AG10803 (cell line): ENCODE data around the gene EME1.

ENCODE experiments used
- DNase-seq: peaks from one replicate; pipeline ENCODE4 v3.0.0; 2010; ENCODE audit warnings: low read depth
- H3K4me3 ChIP-seq: 2 replicates; pipeline ENCODE4 v1.5.1; 2011; ENCODE audit warnings: mild to moderate bottlenecking, low read length, control low read depth
- TF ChIP-seq, protein P1 (sequence below): conservative IDR thresholded peaks from 2 replicates; pipeline ENCODE4 v1.5.1; 2011; ENCODE audit warnings: mild to moderate bottlenecking, low read length, control low read depth, inconsistent platforms

EME1 gene

GRCh38 chr17:50345432-50346312 is 27.4 kb upstream of the EME1 start, which contains the start of gene XYLT2:
TSS of gene XYLT2 (plus strand) at chr17:50346126. CDS start at chr17:50346141, 15 bp downstream.
- TF ChIP-seq, protein P1, sequence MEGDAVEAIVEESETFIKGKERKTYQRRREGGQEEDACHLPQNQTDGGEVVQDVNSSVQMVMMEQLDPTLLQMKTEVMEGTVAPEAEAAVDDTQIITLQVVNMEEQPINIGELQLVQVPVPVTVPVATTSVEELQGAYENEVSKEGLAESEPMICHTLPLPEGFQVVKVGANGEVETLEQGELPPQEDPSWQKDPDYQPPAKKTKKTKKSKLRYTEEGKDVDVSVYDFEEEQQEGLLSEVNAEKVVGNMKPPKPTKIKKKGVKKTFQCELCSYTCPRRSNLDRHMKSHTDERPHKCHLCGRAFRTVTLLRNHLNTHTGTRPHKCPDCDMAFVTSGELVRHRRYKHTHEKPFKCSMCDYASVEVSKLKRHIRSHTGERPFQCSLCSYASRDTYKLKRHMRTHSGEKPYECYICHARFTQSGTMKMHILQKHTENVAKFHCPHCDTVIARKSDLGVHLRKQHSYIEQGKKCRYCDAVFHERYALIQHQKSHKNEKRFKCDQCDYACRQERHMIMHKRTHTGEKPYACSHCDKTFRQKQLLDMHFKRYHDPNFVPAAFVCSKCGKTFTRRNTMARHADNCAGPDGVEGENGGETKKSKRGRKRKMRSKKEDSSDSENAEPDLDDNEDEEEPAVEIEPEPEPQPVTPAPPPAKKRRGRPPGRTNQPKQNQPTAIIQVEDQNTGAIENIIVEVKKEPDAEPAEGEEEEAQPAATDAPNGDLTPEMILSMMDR, result no peak
- peak within 1 kb of the TSS; percentile 87 for H3K4me3 ChIP-seq
- DNase-seq, result peak; percentile 83

- DNase-seq, result peak; percentile 16
- peak overlapping the region; percentile 87 for H3K4me3 ChIP-seq
- TF ChIP-seq, protein P1, result no peak
Measured at GRCh38 chr17:50346313-50347116, 26.5 kb upstream of the EME1 start.

DNA sequence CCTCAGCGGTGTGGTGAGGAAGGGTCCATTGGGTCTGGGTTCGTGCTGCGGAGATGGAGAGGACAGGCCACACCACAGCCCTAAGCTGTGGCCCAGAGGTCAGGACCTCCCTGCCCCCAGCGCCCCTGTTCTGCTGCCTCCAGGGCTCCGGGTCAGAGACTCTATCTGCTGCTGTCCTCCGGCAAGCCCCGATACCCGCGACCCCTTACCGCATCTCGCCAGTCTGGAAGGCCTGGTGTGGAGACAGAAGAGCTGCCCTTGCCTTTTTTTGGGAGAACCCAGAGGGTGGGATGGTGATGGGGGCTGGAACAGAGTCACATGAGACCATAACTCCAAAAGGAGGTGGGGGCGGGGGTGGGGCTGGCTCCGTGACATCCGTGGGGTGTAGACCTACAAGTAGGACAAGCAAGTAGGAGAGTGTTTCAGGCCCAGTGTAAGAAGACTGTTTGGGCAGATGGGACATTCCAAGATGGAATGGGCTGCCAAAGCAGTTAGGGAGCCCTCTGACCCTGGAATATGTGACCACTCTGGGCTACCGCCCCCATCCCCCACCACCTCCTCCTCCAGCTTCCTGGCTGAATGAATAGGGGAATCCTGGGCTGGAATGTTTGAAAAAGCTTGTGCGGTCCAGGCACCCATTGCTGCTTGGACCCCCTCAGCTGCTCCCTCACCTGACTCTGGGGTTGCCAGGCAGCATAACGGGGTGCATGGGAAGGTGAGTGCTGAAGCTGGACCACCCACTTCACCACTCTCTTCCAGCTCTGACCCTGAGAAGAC is 25.7 kb upstream of the EME1 start:
- no peak for DNase-seq
- TF ChIP-seq, protein P1, result no peak
- peak overlapping the region; percentile 87 for H3K4me3 ChIP-seq

DNA sequence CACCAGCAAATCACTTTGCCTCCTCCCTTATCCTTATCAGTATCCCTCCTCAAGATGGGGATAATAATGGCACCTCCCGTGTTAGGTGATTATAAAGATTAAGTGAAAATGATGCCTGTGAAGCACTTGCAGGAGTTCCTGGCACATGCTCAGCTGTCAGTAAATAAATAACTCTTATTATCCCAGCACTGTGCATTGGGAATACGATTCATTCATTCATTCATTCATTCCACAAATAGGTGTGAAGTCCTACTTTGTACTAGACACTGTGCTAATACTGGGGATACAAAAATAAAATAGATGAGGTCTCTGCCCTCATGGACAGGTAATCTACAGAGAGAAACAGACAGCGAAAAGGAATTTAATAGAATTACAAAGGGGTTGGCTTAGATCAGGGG is 25.1 kb upstream of the EME1 start:
- peak overlapping the region; percentile 87 for H3K4me3 ChIP-seq

DNA sequence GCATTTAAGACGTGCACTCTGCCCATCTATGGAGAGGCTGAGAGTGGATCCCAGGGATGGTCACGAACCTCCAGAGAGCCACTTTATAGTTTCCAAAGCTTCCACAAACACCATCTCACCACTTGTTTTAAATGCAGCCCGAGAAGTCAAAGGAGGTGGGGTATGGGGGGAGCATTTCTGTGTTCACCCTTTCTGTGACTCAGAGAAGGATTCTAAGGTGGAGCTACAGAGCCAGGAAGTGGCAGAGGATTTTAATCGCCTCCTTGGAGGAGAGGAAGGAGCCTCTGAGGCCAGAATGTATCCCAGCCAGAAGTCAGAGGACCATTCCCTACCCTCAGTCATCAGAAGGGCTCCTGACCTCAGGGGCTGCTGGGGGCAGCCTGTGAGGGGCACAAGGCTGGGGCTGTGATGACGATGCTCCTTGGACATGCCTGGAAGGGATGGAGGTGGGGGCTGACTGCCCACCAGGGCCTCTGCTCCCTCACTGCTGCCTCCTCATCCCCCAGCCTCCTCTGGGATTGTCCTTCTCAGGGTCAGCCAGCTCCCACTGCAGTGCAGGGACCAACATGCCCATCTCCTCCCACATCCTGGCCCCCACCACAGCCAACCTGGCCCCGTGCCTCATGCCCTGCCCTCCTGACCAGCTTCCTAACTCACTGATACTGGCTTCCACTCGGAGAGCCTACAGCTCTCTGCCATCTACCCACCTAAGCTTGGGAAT is 24.3 kb upstream of the EME1 start:
- peak; percentile 36 for DNase-seq
- TF ChIP-seq, protein P1, result no peak
- H3K4me3 ChIP-seq, result peak overlapping the region; percentile 15; the same call in 1 of the 2 replicates

More for the DNA sequence above, 25.1 kb upstream of the EME1 start:
- TF ChIP-seq, protein P1, result no peak
- DNase-seq, result no peak

DNA sequence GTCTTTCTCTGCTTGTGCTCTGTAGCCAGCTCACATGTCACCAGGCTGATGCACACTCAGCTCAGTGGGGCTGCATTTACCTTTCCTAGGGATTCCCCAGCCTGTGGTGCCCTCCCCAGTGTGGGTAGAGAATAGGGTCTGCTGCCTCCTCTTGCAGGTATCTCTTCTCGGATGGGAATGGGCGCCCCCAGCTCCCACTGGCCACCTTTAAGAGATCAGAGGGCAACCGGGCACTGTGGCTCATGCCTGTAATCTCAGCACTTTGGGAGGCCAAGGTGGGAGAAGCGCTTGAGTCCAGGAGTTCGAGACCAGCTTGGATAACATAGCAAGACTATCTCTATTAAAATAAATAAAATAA is 23.8 kb upstream of the EME1 start:
- DNase-seq, result no peak
- TF ChIP-seq, protein P1, result no peak
- H3K4me3 ChIP-seq, result no peak overlapping the region
